ENCODE data around the gene MACROH2A1.

The MACROH2A1 gene

DNA sequence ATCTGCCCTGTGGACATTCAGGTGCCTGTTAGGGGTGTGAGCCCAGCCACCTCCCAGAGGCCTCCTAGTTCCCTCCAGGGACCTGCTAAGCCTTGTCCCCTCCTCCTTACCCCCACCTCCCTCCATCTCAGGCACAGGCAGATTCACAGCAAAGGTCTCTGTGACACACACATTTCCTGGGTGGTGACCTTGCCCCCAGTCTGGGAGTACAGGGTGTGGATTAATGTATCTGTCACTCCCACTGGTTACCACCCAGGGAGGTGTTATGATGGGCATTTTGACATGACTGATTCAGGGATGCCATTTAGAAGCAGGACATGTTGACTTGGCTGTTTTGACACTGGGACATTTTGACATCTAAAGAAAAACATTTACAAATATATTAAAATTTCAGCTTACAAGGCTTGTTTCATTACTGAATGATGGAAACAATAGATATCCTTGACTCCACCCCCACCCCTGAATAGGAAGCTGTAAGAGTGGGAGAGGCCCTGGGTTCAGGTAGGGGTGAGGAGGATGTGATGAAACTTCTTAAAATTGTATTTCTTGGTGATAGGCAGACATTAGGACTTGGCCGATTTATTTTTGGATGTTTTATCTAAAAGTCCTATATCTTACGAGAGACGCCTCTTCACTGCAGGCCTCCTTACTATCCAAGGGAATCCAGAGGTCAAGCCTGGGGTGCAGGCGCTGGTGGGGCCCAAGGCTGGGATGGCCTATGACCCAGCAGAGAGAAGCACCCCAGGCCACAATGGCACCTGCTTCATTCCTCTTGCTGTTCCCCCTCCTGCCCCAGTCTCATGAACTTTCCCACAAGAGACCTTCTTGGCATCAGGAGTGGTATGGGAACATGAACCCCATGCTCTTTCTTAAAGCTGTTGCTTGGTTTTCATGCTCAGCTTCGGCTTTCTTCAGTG lies 101.9 kb downstream of the MACROH2A1 start:
- Histone ChIP-seq H3K27me3 (ENCODE audit: insufficient read depth, low read depth, severe bottlenecking) (no peaks in the 10 kb centered on the region), H3K4me3 (ENCODE audit: low read depth, low read length) (no peak overlapping the region), H3K27ac (no peak overlapping the region), H3K9me3 (ENCODE audit: severe bottlenecking) (no peaks in the 10 kb centered on the region), H3K36me3 (no peaks in the 10 kb centered on the region)
- TF ChIP-seq, protein P1, sequence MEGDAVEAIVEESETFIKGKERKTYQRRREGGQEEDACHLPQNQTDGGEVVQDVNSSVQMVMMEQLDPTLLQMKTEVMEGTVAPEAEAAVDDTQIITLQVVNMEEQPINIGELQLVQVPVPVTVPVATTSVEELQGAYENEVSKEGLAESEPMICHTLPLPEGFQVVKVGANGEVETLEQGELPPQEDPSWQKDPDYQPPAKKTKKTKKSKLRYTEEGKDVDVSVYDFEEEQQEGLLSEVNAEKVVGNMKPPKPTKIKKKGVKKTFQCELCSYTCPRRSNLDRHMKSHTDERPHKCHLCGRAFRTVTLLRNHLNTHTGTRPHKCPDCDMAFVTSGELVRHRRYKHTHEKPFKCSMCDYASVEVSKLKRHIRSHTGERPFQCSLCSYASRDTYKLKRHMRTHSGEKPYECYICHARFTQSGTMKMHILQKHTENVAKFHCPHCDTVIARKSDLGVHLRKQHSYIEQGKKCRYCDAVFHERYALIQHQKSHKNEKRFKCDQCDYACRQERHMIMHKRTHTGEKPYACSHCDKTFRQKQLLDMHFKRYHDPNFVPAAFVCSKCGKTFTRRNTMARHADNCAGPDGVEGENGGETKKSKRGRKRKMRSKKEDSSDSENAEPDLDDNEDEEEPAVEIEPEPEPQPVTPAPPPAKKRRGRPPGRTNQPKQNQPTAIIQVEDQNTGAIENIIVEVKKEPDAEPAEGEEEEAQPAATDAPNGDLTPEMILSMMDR (IDR thresholded peaks at IDR 0.05; ENCODE audit: low read depth, low read length) = no peak
- no peak for DNase-seq

GRCh38 chr5:135295852-135296251 lies 103.2 kb downstream of the MACROH2A1 start:
- Histone ChIP-seq H3K36me3 (no peaks in the 10 kb centered on the region), H3K27ac (no peak overlapping the region), H3K4me3 (ENCODE audit: low read depth, low read length) (no peak overlapping the region), H3K9me3 (ENCODE audit: severe bottlenecking) (no peaks in the 10 kb centered on the region), H3K27me3 (ENCODE audit: insufficient read depth, low read depth, severe bottlenecking) (no peaks in the 10 kb centered on the region)
- TF ChIP-seq, protein P1 (IDR thresholded peaks at IDR 0.05; ENCODE audit: low read depth, low read length) = no peak
- DNase-seq = no peak

DNA sequence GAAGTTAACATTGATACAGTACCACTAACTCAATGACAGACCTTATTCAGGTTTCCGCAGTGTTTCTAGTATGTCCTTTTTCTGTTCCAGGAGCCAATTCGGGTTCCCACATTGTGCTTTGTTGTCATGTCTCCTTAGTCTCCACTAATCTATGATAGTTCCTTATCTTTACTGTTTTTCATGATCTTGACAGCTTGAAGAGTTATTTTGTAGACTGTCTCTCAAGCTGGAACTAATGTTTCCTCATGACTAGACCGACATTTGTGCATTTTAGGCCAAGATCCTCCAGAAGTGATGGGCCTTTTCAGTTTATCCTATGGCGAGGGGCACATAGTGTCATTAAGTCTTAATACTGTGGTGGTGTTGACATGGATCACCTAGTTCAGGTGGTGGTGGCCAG lies 104.2 kb downstream of the MACROH2A1 start:
- Histone ChIP-seq H3K36me3 (no peaks in the 10 kb centered on the region), H3K4me3 (ENCODE audit: low read depth, low read length) (no peak overlapping the region), H3K27ac (no peak overlapping the region), H3K9me3 (ENCODE audit: severe bottlenecking) (no peaks in the 10 kb centered on the region), H3K27me3 (ENCODE audit: insufficient read depth, low read depth, severe bottlenecking) (no peaks in the 10 kb centered on the region)
- no peak for DNase-seq
- TF ChIP-seq, protein P1 (IDR thresholded peaks at IDR 0.05; ENCODE audit: low read depth, low read length) = no peak

GRCh38 chr5:135289651-135290050 lies 109.4 kb downstream of the MACROH2A1 start:
- no peaks in the 10 kb centered on the region for H3K36me3 ChIP-seq
- H3K9me3 ChIP-seq (ENCODE audit: severe bottlenecking) = peaks cover 7% of the 10 kb centered on the region
- no peak for DNase-seq
- H3K4me3 ChIP-seq (ENCODE audit: low read depth, low read length) = no peak overlapping the region
- H3K27me3 ChIP-seq (ENCODE audit: insufficient read depth, low read depth, severe bottlenecking) = no peaks in the 10 kb centered on the region
- TF ChIP-seq, protein P1 (IDR thresholded peaks at IDR 0.05; ENCODE audit: low read depth, low read length) = no peak
- no peak overlapping the region for H3K27ac ChIP-seq

GRCh38 chr5:135287551-135287950 lies 111.5 kb downstream of the MACROH2A1 start:
- H3K36me3 ChIP-seq = no peaks in the 10 kb centered on the region
- H3K4me3 ChIP-seq (ENCODE audit: low read depth, low read length) = no peak overlapping the region
- TF ChIP-seq, protein P1 (IDR thresholded peaks at IDR 0.05; ENCODE audit: low read depth, low read length) = no peak
- DNase-seq = no peak
- no peak overlapping the region for H3K27ac ChIP-seq
- H3K27me3 ChIP-seq (ENCODE audit: insufficient read depth, low read depth, severe bottlenecking) = no peaks in the 10 kb centered on the region
- peaks cover 7% of the 10 kb centered on the region for H3K9me3 ChIP-seq (ENCODE audit: severe bottlenecking)

Data from WERI-Rb-1 (cell line).